Effector memory CD4-positive, alpha-beta T cell (primary cell): ENCODE data around the gene ARMCX1.
"Not testable (repeated sequence)": the region's sequence is repeated elsewhere in the genome, so short reads cannot be mapped to it uniquely, and the experiment has no call there.

Experiments used
- DNase-seq, 3 donors: peaks; one replicate each; pipeline ENCODE4 v3.0.0-alpha.2; 2020
- H3K27ac ChIP-seq: 2 replicates; pipeline ENCODE4 v1.7.0; 2013; ENCODE audit warnings: mild to moderate bottlenecking, low read length, moderate library complexity; ENCODE audit not compliant: insufficient read depth, poor library complexity, severe bottlenecking
- H3K27me3 ChIP-seq: replicated peaks from 2 replicates; pipeline ENCODE4 v1.7.0; 2013; ENCODE audit warnings: mild to moderate bottlenecking, low read length; ENCODE audit not compliant: insufficient read depth, control insufficient read depth, poor library complexity, severe bottlenecking
- H3K36me3 ChIP-seq: 2 replicates; pipeline ENCODE4 v1.7.0; 2013; ENCODE audit warnings: mild to moderate bottlenecking, low read length, moderate library complexity; ENCODE audit not compliant: control insufficient read depth, insufficient read depth
- H3K4me1 ChIP-seq: 2 replicates; pipeline ENCODE4 v1.7.0; 2013; ENCODE audit warnings: low read length, mild to moderate bottlenecking; ENCODE audit not compliant: control insufficient read depth, insufficient read depth, poor library complexity, severe bottlenecking
- H3K4me3 ChIP-seq: 2 replicates; pipeline ENCODE4 v1.7.0; 2013; ENCODE audit warnings: low read length, low read depth, mild to moderate bottlenecking; ENCODE audit not compliant: insufficient read depth, poor library complexity, severe bottlenecking
- H3K9me3 ChIP-seq: 2 replicates; pipeline ENCODE4 v1.7.0; 2013; ENCODE audit warnings: mild to moderate bottlenecking, low read length, moderate library complexity; ENCODE audit not compliant: control insufficient read depth

ARMCX1 gene

DNA sequence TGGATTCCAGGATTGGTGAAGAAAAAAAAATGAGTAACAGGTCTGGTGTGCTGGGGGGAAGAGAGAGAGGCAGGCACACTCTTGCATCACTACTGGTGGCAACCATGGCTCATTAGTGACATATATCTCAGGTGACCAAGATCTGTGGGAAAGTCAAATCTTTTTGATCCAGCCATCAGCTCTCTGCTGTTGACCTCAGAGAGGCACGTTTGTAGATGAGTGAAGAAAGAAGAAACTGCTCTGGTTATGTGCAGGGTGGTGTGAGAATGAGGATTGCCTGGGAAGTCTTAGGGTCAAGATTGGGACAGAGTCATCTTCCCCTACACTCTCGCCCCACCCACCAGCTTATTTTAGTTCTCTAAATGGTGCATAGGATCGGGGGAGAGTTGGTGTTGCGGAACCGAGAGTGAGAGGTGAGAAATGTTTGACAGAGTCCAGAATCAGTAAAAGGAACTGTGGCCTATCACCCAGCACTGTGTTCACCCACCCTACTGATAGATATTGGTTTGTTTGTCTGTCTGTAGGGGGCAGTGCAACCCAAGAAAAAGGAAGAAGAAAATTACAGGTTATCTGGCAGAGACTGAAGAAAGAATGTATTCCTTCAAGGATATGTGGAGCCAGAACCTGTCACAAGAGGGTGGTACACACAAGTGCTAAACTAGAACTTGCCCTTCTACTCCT, 45.5 kb downstream of the ARMCX1 start:
- Histone ChIP-seq H3K4me3 (no peak overlapping the region), H3K27ac (no peak overlapping the region), H3K4me1 (no peaks in the 10 kb centered on the region), H3K27me3 (no peaks in the 10 kb centered on the region), H3K9me3 (no peaks in the 10 kb centered on the region), H3K36me3 (no peaks in the 10 kb centered on the region)
- peak in 1 of 3 donors; percentile 16 for DNase-seq

DNA sequence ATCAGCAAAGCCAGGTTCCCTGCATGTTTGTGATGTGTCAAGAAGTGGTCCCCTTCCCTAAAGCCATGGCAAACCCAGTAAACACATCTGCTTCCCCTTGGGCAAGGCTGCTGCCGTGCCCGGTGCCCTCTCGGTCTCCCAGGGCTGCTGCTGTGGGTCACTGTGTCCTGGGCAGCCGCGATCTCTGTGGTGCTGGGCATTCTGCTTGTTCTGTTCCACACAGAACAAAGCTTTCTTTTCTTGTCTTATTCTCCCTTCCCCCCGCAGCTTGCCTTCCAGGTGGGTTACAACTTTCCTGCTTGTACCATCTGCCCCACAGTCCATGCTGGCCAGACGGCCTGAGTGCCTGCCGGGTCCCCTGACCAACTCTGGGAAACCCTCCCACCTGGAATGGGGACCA, 49.2 kb downstream of the ARMCX1 start:
- not testable (repeated sequence) for H3K27me3 ChIP-seq, H3K4me1 ChIP-seq, DNase-seq, H3K36me3 ChIP-seq, H3K9me3 ChIP-seq, H3K4me3 ChIP-seq, H3K27ac ChIP-seq

DNA sequence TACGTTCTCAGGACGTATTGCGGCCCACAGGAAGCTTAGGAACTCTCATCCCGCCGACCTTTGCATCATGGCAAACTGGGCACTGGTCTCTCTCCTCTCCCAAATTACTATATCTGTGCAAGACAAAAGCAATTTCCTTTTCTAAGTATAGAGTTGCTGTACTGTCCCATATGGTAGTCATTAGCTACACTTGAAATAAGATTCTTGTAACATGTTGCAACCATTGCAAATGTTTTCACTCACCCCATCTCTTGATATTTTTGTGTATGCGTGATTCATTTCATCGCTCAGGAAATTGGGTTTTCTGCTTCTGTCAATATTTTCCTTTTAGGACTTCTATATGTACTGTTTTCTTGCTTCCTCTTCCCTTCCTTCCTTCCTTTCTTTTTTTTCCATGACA, 51.7 kb downstream of the ARMCX1 start:
- no peak for DNase-seq

More for the DNA sequence above, 51.7 kb downstream of the ARMCX1 start:
- no peaks in the 10 kb centered on the region for H3K36me3 ChIP-seq
- no peak overlapping the region for H3K4me3 ChIP-seq
- H3K27me3 ChIP-seq, result no peaks in the 10 kb centered on the region
- no peak overlapping the region for H3K27ac ChIP-seq
- H3K4me1 ChIP-seq, result no peaks in the 10 kb centered on the region
- no peaks in the 10 kb centered on the region for H3K9me3 ChIP-seq
